ENCODE data around the gene PALS1. TPM values are rescaled to one million over a fixed set of nuclear protein-coding genes. Genes with fewer than 3 reads are reported as not detected.
A peak's percentile ranks its signal among the peaks of the same experiment; 100 is the strongest.

Gene PALS1
- 24.4 and 26.2 TPM in 2 replicates for total RNA-seq (2014; rRNA removed; shearing (Covaris generic))
- 21.4 and 29.8 TPM in 2 replicates for polyA plus RNA-seq (2015; cell fraction: cytosol; rRNA removed)
- 33.5 and 37.1 TPM in 2 replicates for polyA plus RNA-seq (2015; cell fraction: nucleus; rRNA removed)

DNA sequence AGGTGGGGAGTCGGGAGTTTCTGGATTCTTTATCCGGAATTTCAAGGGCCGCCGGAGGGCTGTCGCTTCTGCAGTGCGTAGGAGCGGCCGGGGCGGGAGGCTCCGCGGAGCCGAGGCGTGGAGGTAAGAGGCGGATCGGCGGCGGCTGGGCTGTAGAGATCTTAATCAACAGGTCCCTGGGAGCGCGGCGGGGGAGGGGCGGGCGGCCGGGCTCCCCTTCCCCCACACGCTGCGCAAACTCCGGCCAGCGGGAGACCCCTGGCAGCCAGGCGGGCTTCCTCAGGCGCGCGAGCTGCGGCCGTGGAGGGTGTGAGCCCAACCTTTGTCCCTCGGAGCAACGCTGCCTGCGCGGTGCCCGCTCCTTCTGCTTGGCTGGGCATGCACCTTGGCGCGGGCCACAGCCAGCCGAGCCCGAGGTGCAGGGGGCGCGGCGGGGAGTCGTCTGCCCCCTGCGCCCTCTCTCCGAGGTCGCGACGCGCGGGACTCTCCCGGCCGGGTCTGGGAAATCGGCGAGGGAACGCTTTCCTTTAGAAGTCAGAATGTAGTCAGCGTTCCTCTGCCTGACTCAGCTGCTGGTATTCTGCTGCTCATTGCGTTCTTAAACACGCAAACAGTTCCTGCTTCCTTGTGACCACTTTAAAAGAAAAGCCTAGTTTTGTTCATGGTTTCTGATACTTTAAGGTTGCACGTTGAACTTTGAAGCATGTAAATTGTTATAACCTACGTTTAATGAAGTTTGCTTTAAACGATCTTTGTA lies at the start of gene PALS1:
TSS of gene PALS1 (plus strand) at position 25 of the 757 bp plus-strand sequence. CDS start 37,736 bp downstream, outside the sequence.
- peak; percentile 77 for DNase-seq (ENCODE audit: low read depth)

DNA sequence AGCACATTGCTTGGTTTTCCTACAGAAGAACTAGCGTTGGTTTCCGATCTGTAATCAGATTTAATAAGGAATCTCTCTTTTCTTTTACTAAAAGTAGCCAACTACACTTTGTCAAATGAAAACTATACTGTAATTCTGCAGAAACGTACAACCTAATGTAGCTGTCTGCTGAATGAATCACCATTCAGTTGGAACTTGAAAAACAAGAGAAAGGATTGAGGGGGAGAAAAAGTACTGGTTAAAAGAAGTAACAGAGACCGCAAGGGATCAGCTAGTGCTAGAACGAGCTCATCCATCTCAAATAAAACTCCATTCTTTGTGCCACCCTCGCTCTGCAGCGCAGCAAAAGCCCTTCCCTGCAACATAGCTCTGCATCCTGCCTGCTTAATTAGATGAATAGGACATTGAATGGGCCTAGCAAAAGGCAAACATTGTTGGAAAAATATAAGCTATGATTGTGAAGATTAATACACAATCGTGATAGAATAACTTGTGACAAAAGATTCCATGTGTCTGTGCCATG lies 49.4 kb upstream of the PALS1 start:
- peak; percentile 59 for DNase-seq (ENCODE audit: low read depth)

GRCh38 chr14:67192366-67192765 lies 48.9 kb upstream of the PALS1 start:
- DNase-seq (ENCODE audit: low read depth), result no peak

GRCh38 chr14:67195279-67195678 lies 46.0 kb upstream of the PALS1 start:
- no peak for DNase-seq (ENCODE audit: low read depth)

GRCh38 chr14:67199016-67199415 lies 42.2 kb upstream of the PALS1 start:
- DNase-seq (ENCODE audit: low read depth), result peak; percentile 18

GRCh38 chr14:67207810-67208209 lies 33.4 kb upstream of the PALS1 start:
- DNase-seq (ENCODE audit: low read depth), result no peak

DNA sequence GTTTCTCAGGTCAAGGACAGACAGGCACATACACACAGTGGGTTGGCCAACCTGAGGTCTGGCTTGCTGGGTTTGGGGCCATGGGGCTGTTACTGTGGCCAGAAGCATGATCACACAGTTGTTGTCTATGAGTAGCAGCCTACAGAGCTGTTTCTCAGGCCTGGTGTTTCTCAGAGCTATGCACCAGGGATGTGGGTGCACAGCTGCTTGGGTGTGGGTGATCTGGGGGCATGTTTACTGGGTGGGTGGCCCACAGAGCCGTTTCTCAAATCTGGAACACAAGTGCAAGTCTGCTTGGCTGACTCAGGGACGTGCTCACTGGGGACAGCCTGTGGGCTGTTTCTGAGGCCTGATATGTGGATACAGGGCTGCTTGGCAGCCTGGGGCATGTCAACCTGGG lies 23.1 kb upstream of the PALS1 start:
- DNase-seq (ENCODE audit: low read depth), result no peak

DNA sequence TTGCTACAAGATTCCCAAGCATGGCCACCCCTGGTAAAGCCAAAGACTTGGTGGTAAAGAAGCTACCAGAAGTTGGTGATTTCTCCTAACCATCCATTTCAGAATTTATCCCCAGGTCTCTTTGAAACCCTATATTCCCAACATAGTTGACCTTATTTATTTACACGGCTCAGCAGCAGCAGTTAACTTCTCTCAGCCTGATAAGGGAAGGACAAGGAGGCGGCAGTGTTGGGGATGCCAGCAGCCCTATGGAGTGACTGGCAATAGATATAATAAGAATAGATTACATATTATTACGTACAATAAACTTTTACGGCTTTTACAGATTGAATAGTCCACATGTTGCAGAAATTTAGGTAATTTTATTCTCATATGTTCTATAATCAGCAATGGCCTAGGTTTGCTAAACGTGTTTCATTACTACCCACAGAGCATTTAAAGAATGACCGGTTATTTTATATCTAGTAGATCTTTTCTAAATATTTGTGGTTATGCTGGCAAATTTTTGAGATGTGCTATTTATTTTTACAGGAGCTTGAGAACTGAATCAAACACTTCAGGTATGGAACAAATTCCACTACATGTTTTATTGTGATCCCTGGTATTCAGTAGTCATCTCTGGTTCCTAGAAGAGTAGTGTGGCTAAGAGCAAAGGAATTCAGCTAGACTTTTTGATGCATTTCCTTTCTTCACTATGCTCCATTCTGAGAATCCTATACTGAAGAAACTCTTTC lies 19.8 kb upstream of the PALS1 start:
- DNase-seq (ENCODE audit: low read depth), result peak; percentile 83

DNA sequence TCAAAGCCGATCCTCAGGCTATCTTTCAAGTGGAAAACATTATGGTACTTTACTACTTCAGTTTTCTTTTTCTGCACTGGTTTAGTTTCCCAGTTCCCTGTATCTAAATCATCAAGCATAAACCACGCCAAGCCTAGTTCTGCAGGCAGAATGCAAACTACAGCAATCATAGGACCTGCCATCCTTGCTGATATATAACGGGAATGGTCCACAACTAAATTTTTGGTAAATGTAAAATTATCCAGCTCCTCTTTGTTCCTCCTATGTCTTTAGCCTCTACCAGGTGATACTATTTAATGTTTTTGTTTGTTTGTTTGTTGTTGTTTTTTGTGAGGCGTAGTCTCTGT lies 19.3 kb upstream of the PALS1 start:
- no peak for DNase-seq (ENCODE audit: low read depth)

GRCh38 chr14:67225523-67225922 lies 15.7 kb upstream of the PALS1 start:
- no peak for DNase-seq (ENCODE audit: low read depth)

GRCh38 chr14:67228325-67228984 lies 12.8 kb upstream of the PALS1 start:
- DNase-seq (ENCODE audit: low read depth), result peak; percentile 56

DNA sequence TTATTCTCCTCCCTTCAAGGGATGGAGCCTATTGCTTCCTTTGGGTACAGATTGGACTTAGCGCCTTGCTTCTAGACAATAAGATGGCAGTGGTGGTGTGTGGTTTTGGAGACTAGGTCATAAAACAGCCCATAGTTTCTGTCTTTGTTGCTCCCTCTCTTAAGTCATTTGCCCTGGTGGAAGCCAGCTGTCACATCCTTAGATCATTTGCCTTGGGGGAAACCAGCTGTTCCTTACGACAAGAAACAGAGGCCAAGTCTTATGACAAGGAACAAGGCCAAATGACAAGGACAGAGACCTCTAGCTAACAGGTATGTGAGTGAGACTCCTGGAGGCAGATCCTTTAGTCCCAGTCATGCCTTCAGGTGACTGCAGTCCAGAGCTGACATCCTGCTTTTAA lies 9.2 kb upstream of the PALS1 start:
- no peak for DNase-seq (ENCODE audit: low read depth)

DNA sequence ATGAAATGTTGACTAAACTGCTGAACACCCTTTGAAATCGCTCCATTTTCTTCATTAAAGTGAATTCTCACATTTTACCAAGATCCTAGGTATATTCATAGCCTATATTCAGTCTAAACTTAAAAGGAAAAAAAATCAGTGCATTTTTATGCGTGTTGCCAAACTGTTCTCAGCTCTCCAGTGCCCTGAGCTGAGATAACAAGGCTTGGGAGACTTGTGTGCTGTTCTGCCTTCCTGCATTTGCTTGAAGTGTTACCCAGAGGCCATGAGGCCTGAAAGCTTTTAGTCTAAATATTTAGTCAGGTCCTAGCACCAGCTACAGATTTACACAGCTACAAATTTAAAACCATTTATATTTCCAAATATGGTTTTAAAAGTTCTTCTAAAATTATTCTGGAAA lies 8.6 kb upstream of the PALS1 start:
- DNase-seq (ENCODE audit: low read depth), result no peak

- peak; percentile 23 for DNase-seq (ENCODE audit: low read depth)
These were observed 3.6 kb upstream of the PALS1 start for GRCh38 chr14:67237591-67237990.

DNA sequence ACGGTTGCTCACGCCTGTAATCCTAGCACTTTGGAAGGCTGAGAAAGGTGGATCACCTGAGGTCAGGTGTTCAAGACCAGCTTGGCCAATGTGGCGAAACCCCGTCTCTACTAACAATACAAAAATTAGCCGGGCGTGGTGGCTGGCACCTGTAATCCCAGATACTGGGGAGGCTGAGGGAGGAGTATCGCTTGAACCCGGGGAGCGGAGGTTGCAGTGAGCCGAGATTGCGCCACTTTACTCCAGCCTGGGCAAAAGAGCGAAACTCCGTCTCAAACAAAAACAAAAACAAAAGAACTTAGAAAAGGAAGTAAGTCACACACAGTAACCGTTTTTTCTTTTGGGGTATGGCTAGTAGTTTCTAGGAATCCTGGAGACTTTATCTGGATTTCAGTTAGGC lies 1.7 kb upstream of the PALS1 start:
- no peak for DNase-seq (ENCODE audit: low read depth)

GRCh38 chr14:67240168-67240932 lies 885 bp upstream of the PALS1 start:
- DNase-seq (ENCODE audit: low read depth), result peak; percentile 67

DNA sequence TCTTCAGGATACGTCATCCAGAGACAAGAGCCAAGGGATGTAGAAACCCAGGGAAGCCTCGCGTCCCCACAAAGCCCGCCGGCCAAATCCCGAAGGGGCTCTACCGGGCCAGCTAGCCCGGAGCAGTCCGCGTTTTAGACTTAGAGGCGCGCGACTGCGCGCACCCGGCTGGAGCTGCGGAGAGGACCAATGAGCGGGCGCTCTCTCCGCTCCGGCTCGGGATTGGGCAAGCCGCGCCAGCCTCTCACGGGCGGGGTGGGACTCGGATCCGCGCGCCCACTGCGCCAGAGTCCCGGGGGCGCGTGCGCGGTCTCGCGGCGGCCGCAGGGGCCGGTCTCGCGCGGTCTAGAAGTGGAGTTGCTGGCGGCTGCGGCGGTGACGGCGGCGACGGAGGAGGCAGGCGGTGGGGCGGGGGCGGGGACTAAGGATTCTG lies 241 bp upstream of the PALS1 start:
- DNase-seq (ENCODE audit: low read depth), result peak; percentile 98

- no peak for DNase-seq (ENCODE audit: low read depth)
These were observed 859 bp downstream of the PALS1 start for GRCh38 chr14:67242168-67242420.

GRCh38 chr14:67245104-67245503 lies 3.9 kb downstream of the PALS1 start:
- DNase-seq (ENCODE audit: low read depth), result no peak

DNA sequence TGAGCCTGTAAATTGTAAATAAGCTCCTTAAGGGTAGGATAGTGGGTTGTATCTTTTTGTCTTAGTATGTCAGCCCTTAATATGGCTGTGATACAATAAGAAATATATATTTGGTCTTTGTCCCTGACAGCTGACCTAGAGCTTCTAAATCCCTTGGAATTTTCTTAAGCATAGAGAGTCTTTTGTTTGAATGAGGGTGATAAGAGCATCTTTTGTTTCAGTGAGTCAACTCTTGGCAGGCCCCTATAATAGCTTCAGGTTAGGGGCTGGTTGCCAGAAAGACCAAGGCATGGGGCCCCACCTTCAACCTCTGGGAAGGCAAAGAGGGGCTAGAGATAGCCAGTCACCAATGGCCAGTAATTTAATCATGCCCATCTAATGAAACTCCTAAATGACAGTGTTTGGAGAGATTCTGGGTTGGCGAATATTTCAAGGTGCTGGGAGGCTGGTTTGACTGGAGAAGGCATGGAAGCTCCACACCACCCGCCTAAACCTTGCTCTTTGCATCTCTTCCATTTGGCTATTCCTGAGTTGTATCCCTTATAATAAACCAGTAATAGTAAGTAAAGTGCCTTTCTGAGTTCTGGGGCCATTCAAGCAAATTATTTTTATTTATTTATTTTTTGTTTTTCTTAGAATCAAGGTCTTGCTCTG lies 10.5 kb downstream of the PALS1 start:
- DNase-seq (ENCODE audit: low read depth), result peak; percentile 90
